GM23338 (cell line): ENCODE data around the gene BMP5.

Experiments used
- CTCF ChIP-seq, 2 experiments: fragments of 200-600 bp in 1 of 2; sonication (generic) in 1 of 2; conservative IDR thresholded peaks; 2 replicates each; pipeline versions ENCODE4 v1.5.1 to v1.6.1; 2016 to 2017; ENCODE audit warnings: antibody characterized with exemption in 2 of 2, low read depth in 2 of 2, mild to moderate bottlenecking in 2 of 2, moderate library complexity in 1 of 2
- EZH2 ChIP-seq: fragments of 200-600 bp; sonication (generic); IDR thresholded peaks from one replicate; pipeline ENCODE4 v1.8.0; 2017; ENCODE audit warnings: antibody characterized with exemption, mild to moderate bottlenecking, low read depth; ENCODE audit not compliant: unreplicated experiment
- NANOG ChIP-seq: IDR thresholded peaks from 2 replicates; pipeline ENCODE4 v1.6.1; 2016; ENCODE audit warnings: antibody characterized with exemption, borderline replicate concordance
- POLR2AphosphoS5 ChIP-seq: IDR thresholded peaks from 2 replicates; pipeline ENCODE4 v1.6.1; 2016; ENCODE audit warnings: antibody characterized with exemption, low read depth
- STAT1 ChIP-seq: IDR thresholded peaks from one replicate; pipeline ENCODE4 v1.6.1; 2016; ENCODE audit warnings: antibody characterized with exemption; ENCODE audit not compliant: unreplicated experiment

- TF ChIP-seq CTCF (conservative IDR thresholded peaks at IDR 0.05; ENCODE audit: low read depth in 2 of 2) (no peak), EZH2 (no peak), NANOG (no peak), POLR2AphosphoS5 (no peak), STAT1 (no peak)
Measured at GRCh38 chr6:55836945-55837344, 38.4 kb downstream of the BMP5 start.
